Trophoblast cell (in vitro differentiated cells and primary cell): ENCODE data around the gene PASK.

ENCODE experiments used
- DNase-seq, 2 donors: peaks; one replicate each; pipeline ENCODE4 v3.0.0-alpha.2; 2016
- H2AFZ ChIP-seq: 2 replicates; pipeline ENCODE4 v1.6.1; 2013; ENCODE audit warnings: low read length, moderate library complexity, mild to moderate bottlenecking; ENCODE audit not compliant: insufficient read depth, poor library complexity
- H2AK5ac ChIP-seq: 2 replicates; pipeline ENCODE4 v1.6.1; 2013; ENCODE audit warnings: mild to moderate bottlenecking, low read length
- H2BK120ac ChIP-seq: 2 replicates; pipeline ENCODE4 v1.6.1; 2013; ENCODE audit warnings: low read length, mild to moderate bottlenecking, moderate library complexity; ENCODE audit not compliant: insufficient read depth, poor library complexity
- H2BK12ac ChIP-seq: 2 replicates; pipeline ENCODE4 v1.6.1; 2013; ENCODE audit warnings: mild to moderate bottlenecking, low read length, moderate library complexity
- H2BK5ac ChIP-seq: 2 replicates; pipeline ENCODE4 v1.6.1; 2013; ENCODE audit warnings: low read length, low read depth, moderate library complexity, mild to moderate bottlenecking; ENCODE audit not compliant: poor library complexity
- H3K14ac ChIP-seq: 2 replicates; pipeline ENCODE4 v1.6.1; 2013; ENCODE audit warnings: mild to moderate bottlenecking, low read length
- H3K18ac ChIP-seq: 2 replicates; pipeline ENCODE4 v1.6.1; 2013; ENCODE audit warnings: mild to moderate bottlenecking, low read length
- H3K23ac ChIP-seq: 2 replicates; pipeline ENCODE4 v1.6.1; 2013; ENCODE audit warnings: low read length
- H3K27ac ChIP-seq: 2 replicates; pipeline ENCODE4 v1.5.1; 2013; ENCODE audit warnings: low read depth, mild to moderate bottlenecking, inconsistent platforms, low read length, moderate library complexity
- H3K27me3 ChIP-seq: 2 replicates; pipeline ENCODE4 v1.6.1; 2013; ENCODE audit warnings: inconsistent platforms, mild to moderate bottlenecking, low read length, moderate library complexity; ENCODE audit not compliant: insufficient read depth
- H3K36me3 ChIP-seq, 2 experiments: 1 replicate in 1 of 2; 2 replicates in 1 of 2; pipeline ENCODE4 v1.6.1; 2013; ENCODE audit warnings: low read length in 2 of 2, mild to moderate bottlenecking in 2 of 2, moderate library complexity in 1 of 2; ENCODE audit not compliant: insufficient read depth in 2 of 2, control insufficient read depth in 1 of 2
- H3K4ac ChIP-seq: 2 replicates; pipeline ENCODE4 v1.6.1; 2013; ENCODE audit warnings: low read depth, mild to moderate bottlenecking, low read length, moderate library complexity
- H3K4me1 ChIP-seq, 2 experiments: 1 replicate in 1 of 2; 2 replicates in 1 of 2; pipeline ENCODE4 v1.6.1; 2013; ENCODE audit warnings: low read length in 2 of 2, mild to moderate bottlenecking in 2 of 2, moderate library complexity in 1 of 2; ENCODE audit not compliant: insufficient read depth in 2 of 2, control insufficient read depth in 1 of 2
- H3K4me2 ChIP-seq: 2 replicates; pipeline ENCODE4 v1.6.1; 2013; ENCODE audit warnings: inconsistent platforms, mild to moderate bottlenecking, low read length, moderate library complexity
- H3K4me3 ChIP-seq: 2 replicates; pipeline ENCODE4 v1.5.1; 2013; ENCODE audit warnings: mild to moderate bottlenecking, low read depth, low read length, inconsistent platforms
- H3K79me1 ChIP-seq: one replicate; pipeline ENCODE4 v1.6.1; 2013; ENCODE audit warnings: low read length
- H3K79me2 ChIP-seq: 2 replicates; pipeline ENCODE4 v1.6.1; 2013; ENCODE audit warnings: low read length, mild to moderate bottlenecking; ENCODE audit not compliant: control insufficient read depth, insufficient read depth, poor library complexity
- H3K9ac ChIP-seq: 2 replicates; pipeline ENCODE4 v1.6.1; 2013; ENCODE audit warnings: mild to moderate bottlenecking, low read length
- H3K9me3 ChIP-seq: 2 replicates; pipeline ENCODE4 v1.6.1; 2013; ENCODE audit warnings: low read depth, mild to moderate bottlenecking, control low read depth, inconsistent platforms, low read length; ENCODE audit not compliant: insufficient read depth
- H4K12ac ChIP-seq: 2 replicates; pipeline ENCODE4 v1.6.1; 2013; ENCODE audit warnings: low read depth, mild to moderate bottlenecking, low read length, moderate library complexity
- H4K8ac ChIP-seq: 2 replicates; pipeline ENCODE4 v1.6.1; 2013; ENCODE audit warnings: low read depth, mild to moderate bottlenecking, low read length, moderate library complexity
- H4K91ac ChIP-seq: one replicate; pipeline ENCODE4 v1.6.1; 2013; ENCODE audit warnings: low read depth, mild to moderate bottlenecking, low read length, moderate library complexity
- WGBS: extraction: QIAGEN DNeasy Blood & Tissue Kit; methylation state at CpG from one replicate; pipeline ENCODE4 v1.1.7; 2013; ENCODE audit warnings: missing lambda C conversion rate; ENCODE audit not compliant: insufficient read length, insufficient coverage; ENCODE audit errors: extremely low coverage; 5-methylcytosine and 5-hydroxymethylcytosine counted together

Gene PASK

GRCh38 chr2:241134711-241135110, 14.6 kb downstream of the PASK start:
- no peaks in the 10 kb centered on the region for H3K27me3 ChIP-seq
- no peak overlapping the region for H2BK5ac ChIP-seq
- no peak overlapping the region for H2BK12ac ChIP-seq
- no peak overlapping the region for H3K14ac ChIP-seq
- no peaks in the 10 kb centered on the region for H3K79me1 ChIP-seq
- no peaks in the 10 kb centered on the region for H3K9me3 ChIP-seq
- H3K4me3 ChIP-seq, result no peak overlapping the region
- no peak overlapping the region for H3K23ac ChIP-seq
- no peak overlapping the region for H3K4ac ChIP-seq
- H2AFZ ChIP-seq, result no peak overlapping the region
- H3K79me2 ChIP-seq, result no peaks in the 10 kb centered on the region
- H3K27ac ChIP-seq, result no peak overlapping the region
- H4K8ac ChIP-seq, result no peak overlapping the region
- peaks cover 37% of the 10 kb centered on the region in 2 experiments for H3K36me3 ChIP-seq
- no peak overlapping the region for H4K91ac ChIP-seq
- WGBS, result no CpG with 5 or more reads among the region's 7 CpGs
- no peak overlapping the region for H4K12ac ChIP-seq
- no peak overlapping the region for H2AK5ac ChIP-seq
- no peak overlapping the region for H3K18ac ChIP-seq
- H3K4me1 ChIP-seq, result no peaks in the 10 kb centered on the region
- no peak overlapping the region for H3K9ac ChIP-seq
- no peak overlapping the region for H3K4me2 ChIP-seq
- H2BK120ac ChIP-seq, result no peak overlapping the region
- no peak for DNase-seq

- Histone ChIP-seq H3K4me2 (no peak overlapping the region), H3K4ac (no peak overlapping the region), H3K4me1 (no peaks in the 10 kb centered on the region), H3K79me2 (no peaks in the 10 kb centered on the region), H3K9ac (no peak overlapping the region), H2AFZ (no peak overlapping the region), H2BK120ac (no peak overlapping the region), H4K91ac (no peak overlapping the region), H4K8ac (no peak overlapping the region), H3K18ac (no peak overlapping the region), H4K12ac (no peak overlapping the region), H2AK5ac (no peak overlapping the region), H3K9me3 (no peaks in the 10 kb centered on the region), H2BK5ac (no peak overlapping the region), H3K27ac (no peak overlapping the region), H2BK12ac (no peak overlapping the region), H3K79me1 (no peaks in the 10 kb centered on the region), H3K14ac (no peak overlapping the region), H3K36me3 (peaks cover 35 to 38% of the 10 kb centered on the region in 2 experiments), H3K23ac (no peak overlapping the region), H3K27me3 (no peaks in the 10 kb centered on the region), H3K4me3 (no peak overlapping the region)
- no peak for DNase-seq
- WGBS, result no CpG with 5 or more reads among the region's 10 CpGs
Observed at GRCh38 chr2:241133436-241133820, 15.8 kb downstream of the PASK start.

- H4K91ac ChIP-seq, result no peak overlapping the region
- H3K79me2 ChIP-seq, result no peaks in the 10 kb centered on the region
- no peak overlapping the region for H2AFZ ChIP-seq
- H3K36me3 ChIP-seq, result peaks cover 32 to 33% of the 10 kb centered on the region in 2 experiments
- no peaks in the 10 kb centered on the region for H3K4me1 ChIP-seq
- no peak overlapping the region for H3K14ac ChIP-seq
- H4K12ac ChIP-seq, result no peak overlapping the region
- H3K18ac ChIP-seq, result no peak overlapping the region
- H3K4me3 ChIP-seq, result no peak overlapping the region
- H2BK120ac ChIP-seq, result no peak overlapping the region
- H2BK12ac ChIP-seq, result no peak overlapping the region
- no peaks in the 10 kb centered on the region for H3K9me3 ChIP-seq
- H4K8ac ChIP-seq, result no peak overlapping the region
- no peak for DNase-seq
- H3K79me1 ChIP-seq, result no peaks in the 10 kb centered on the region
- H2BK5ac ChIP-seq, result no peak overlapping the region
- H3K9ac ChIP-seq, result no peak overlapping the region
- H3K4ac ChIP-seq, result no peak overlapping the region
- WGBS, result no CpG with 5 or more reads among the region's 14 CpGs
- H3K27me3 ChIP-seq, result no peaks in the 10 kb centered on the region
- H3K27ac ChIP-seq, result no peak overlapping the region
- no peak overlapping the region for H3K23ac ChIP-seq
- no peak overlapping the region for H3K4me2 ChIP-seq
- no peak overlapping the region for H2AK5ac ChIP-seq
Observed at GRCh38 chr2:241132538-241133435, 16.5 kb downstream of the PASK start.

GRCh38 chr2:241131531-241131930, 17.7 kb downstream of the PASK start:
- no peak overlapping the region for H4K12ac ChIP-seq
- DNase-seq, result no peak
- H3K27ac ChIP-seq, result no peak overlapping the region
- H3K4ac ChIP-seq, result no peak overlapping the region
- no peak overlapping the region for H2BK5ac ChIP-seq
- H3K9me3 ChIP-seq, result no peaks in the 10 kb centered on the region
- peaks cover 23 to 32% of the 10 kb centered on the region in 2 experiments for H3K36me3 ChIP-seq
- no peak overlapping the region for H4K91ac ChIP-seq
- H2AFZ ChIP-seq, result no peak overlapping the region
- no peak overlapping the region for H3K23ac ChIP-seq
- no CpG with 5 or more reads among the region's 7 CpGs for WGBS
- H3K9ac ChIP-seq, result no peak overlapping the region
- H2AK5ac ChIP-seq, result no peak overlapping the region
- no peak overlapping the region for H3K4me3 ChIP-seq
- no peaks in the 10 kb centered on the region for H3K79me1 ChIP-seq
- H3K4me1 ChIP-seq, result no peaks in the 10 kb centered on the region
- no peak overlapping the region for H3K14ac ChIP-seq
- no peaks in the 10 kb centered on the region for H3K79me2 ChIP-seq
- no peak overlapping the region for H4K8ac ChIP-seq
- no peak overlapping the region for H2BK120ac ChIP-seq
- H2BK12ac ChIP-seq, result no peak overlapping the region
- no peak overlapping the region for H3K18ac ChIP-seq
- H3K27me3 ChIP-seq, result no peaks in the 10 kb centered on the region
- no peak overlapping the region for H3K4me2 ChIP-seq
